Fibroblast of mammary gland (primary cell): ENCODE results near the gene SND1.

Source experiments
- DNase-seq: peaks from one replicate; pipeline ENCODE4 v3.0.0-alpha.2; 2010; ENCODE audit warnings: low read depth
- H3K4me3 ChIP-seq: 2 replicates; pipeline ENCODE4 v1.5.1; 2011; ENCODE audit warnings: low read depth, mild to moderate bottlenecking, low read length, moderate library complexity; ENCODE audit not compliant: control insufficient read depth
- CTCF ChIP-seq: conservative IDR thresholded peaks from 2 replicates; pipeline ENCODE4 v1.5.1; 2011; ENCODE audit warnings: low read depth, low read length, inconsistent platforms; ENCODE audit not compliant: control insufficient read depth, insufficient read depth

The SND1 gene

DNA sequence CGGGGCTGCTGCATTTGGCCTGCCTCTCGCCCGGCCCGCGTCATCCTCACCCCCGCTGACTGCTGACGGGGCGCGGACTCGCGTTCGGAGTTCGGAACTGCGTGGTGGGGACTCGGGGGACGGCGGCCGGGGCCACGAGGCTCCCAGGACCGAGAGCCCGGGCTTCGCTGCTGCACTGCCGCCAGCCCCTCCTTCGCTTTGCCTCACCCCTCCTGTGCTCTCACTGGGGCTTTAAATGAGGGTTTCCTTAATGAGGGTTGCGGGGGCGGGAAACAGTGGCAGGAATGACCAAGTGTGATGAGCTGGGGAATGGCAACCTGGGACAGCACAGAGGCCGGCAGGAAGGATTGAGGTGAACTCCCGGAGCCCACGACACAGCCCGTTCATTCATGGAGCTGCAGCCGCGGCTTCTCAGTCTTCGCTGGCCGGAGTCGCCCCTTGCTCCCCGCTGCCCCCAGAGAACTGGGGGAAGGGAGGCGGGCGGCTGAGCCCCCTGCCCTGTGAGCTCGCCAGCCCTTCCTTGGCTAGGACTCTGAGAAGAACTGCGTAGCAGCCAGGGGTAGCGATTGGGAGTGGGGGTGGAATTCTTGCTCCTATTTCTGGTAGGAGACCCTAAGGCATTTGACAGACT is 380.7 kb downstream of the SND1 start:
- peak overlapping the region; percentile 23 for H3K4me3 ChIP-seq
- no peak for DNase-seq
- no peak for TF ChIP-seq CTCF

GRCh38 chr7:128033246-128033645 is 381.3 kb downstream of the SND1 start:
- no peak for TF ChIP-seq CTCF
- H3K4me3 ChIP-seq = no peak overlapping the region
- no peak for DNase-seq

GRCh38 chr7:128034825-128035224 is 382.8 kb downstream of the SND1 start:
- no peak for DNase-seq
- no peak overlapping the region for H3K4me3 ChIP-seq
- TF ChIP-seq CTCF = no peak

GRCh38 chr7:128035712-128036111 is 383.7 kb downstream of the SND1 start:
- no peak overlapping the region for H3K4me3 ChIP-seq
- TF ChIP-seq CTCF = peak; percentile 49
- no peak for DNase-seq

DNA sequence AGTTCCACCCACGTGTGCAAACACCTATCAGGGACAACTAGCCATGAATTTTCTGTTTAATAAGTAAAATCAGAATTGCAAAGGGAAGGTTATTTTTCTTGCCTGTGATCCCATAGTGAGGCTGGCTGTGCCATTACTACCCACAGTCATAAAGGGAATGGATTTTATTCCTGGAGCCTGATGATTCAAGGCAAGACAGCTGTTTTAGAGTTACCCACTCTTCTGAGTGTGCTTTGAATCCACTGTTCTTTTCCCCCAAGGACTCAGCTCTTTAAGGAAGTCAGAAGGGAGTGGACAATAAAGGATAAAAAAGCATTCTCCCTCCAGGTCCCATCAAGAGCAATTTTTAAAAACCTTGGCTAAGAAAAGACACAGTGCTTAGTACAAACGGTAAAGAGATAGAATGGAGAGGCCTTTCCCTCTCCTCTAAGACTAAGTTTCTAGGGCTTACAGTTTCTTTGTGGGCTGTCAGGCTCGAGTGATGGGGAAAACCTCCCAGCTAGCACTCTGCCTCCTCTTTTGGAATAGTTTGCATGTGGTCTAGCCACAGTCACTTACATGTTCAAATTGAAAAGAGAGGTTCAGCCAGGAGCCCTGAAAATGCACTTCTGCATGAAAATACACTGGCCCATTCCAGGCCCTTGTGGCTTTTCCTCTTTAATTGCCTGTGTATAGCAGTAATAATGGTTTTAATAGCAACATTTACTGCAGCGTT is 384.4 kb downstream of the SND1 start:
- DNase-seq = no peak
- H3K4me3 ChIP-seq = no peak overlapping the region
- no peak for TF ChIP-seq CTCF

GRCh38 chr7:128037081-128037480 is 385.1 kb downstream of the SND1 start:
- TF ChIP-seq CTCF = no peak

More at GRCh38 chr7:128037081-128037480, 385.1 kb downstream of the SND1 start:
- H3K4me3 ChIP-seq = no peak overlapping the region
- no peak for DNase-seq
